Activated T-helper 17 cell treated with anti-CD3 and anti-CD28 coated beads, Interleukin-2, amount 50 U/mL, for 72 hours (primary cell): ENCODE measurements around the gene MTG2. TPM values are rescaled to one million over a fixed set of nuclear protein-coding genes. Genes with fewer than 3 reads are reported as not detected.

Source experiments
- ATAC-seq: fragments of 150-1000 bp; cut with Tn5 transposase; replicated peaks from 2 replicates; pipeline ENCODE4 v1.10.0; 2021; ENCODE audit warnings: mild to moderate bottlenecking, moderate library complexity
- H3K27ac Mint-ChIP-seq: one replicate; pipeline ENCODE4 v1.8.0; 2022; ENCODE audit warnings: mixed read lengths
- H3K27me3 Mint-ChIP-seq: one replicate; pipeline ENCODE4 v1.8.0; 2022; ENCODE audit warnings: mixed read lengths
- H3K36me3 Mint-ChIP-seq: one replicate; pipeline ENCODE4 v1.8.0; 2022; ENCODE audit warnings: low read depth, mild to moderate bottlenecking, mixed read lengths
- H3K4me1 Mint-ChIP-seq: one replicate; pipeline ENCODE4 v1.8.0; 2022; ENCODE audit warnings: mixed read lengths
- H3K4me3 Mint-ChIP-seq: one replicate; pipeline ENCODE4 v1.8.0; 2022; ENCODE audit warnings: mild to moderate bottlenecking, mixed read lengths
- H3K9me3 Mint-ChIP-seq: one replicate; pipeline ENCODE4 v1.8.0; 2022; ENCODE audit warnings: mixed read lengths
- total RNA-seq, 2 donors: library from RNA; stranded (reverse); gene quantifications; one replicate each; pipeline ENCODE4 v1.2.3, GENCODE V29; 2022

Gene MTG2
- total RNA-seq, 2 donors from 2014 or later: 19.7 to 40.2 TPM

- Mint-ChIP-seq H3K27me3 (peaks cover 12% of the 10 kb centered on the region), H3K9me3 (no peaks in the 10 kb centered on the region), H3K4me1 (no peaks in the 10 kb centered on the region), H3K4me3 (peak overlapping the region; percentile 34), H3K36me3 (no peaks in the 10 kb centered on the region), H3K27ac (no peak overlapping the region)
- ATAC-seq: peak; percentile 15
These were observed 36.5 kb downstream of the MTG2 start for GRCh38 chr20:62219101-62219991.

GRCh38 chr20:62219992-62220665, 37.3 kb downstream of the MTG2 start, which contains the start of gene HRH3:
HRH3 (minus strand) TSS chr20:62220278; CDS start chr20:62219970, 308 bp downstream.
- Mint-ChIP-seq H3K27ac (no peak within 1 kb of the TSS), H3K4me3 (peak within 1 kb of the TSS; percentile 34), H3K27me3 (peaks cover 18% of the 10 kb centered on the region), H3K4me1 (no peaks in the 10 kb centered on the region), H3K36me3 (no peaks in the 10 kb centered on the region), H3K9me3 (no peaks in the 10 kb centered on the region)
- ATAC-seq: peak; percentile 64

- ATAC-seq: no peak
- no peak overlapping the region for H3K27ac Mint-ChIP-seq
These were observed 38.1 kb downstream of the MTG2 start for GRCh38 chr20:62220666-62221568.

GRCh38 chr20:62222266-62222850, 39.5 kb downstream of the MTG2 start:
- Mint-ChIP-seq H3K27me3 (peaks cover 18% of the 10 kb centered on the region), H3K27ac (no peak overlapping the region), H3K4me3 (no peak overlapping the region), H3K9me3 (no peaks in the 10 kb centered on the region), H3K4me1 (no peaks in the 10 kb centered on the region), H3K36me3 (no peaks in the 10 kb centered on the region)
- no peak for ATAC-seq

More at GRCh38 chr20:62220666-62221568, 38.1 kb downstream of the MTG2 start:
- Mint-ChIP-seq H3K9me3 (no peaks in the 10 kb centered on the region), H3K27me3 (peaks cover 18% of the 10 kb centered on the region), H3K36me3 (no peaks in the 10 kb centered on the region), H3K4me3 (no peak overlapping the region), H3K4me1 (no peaks in the 10 kb centered on the region)

GRCh38 chr20:62222972-62223371, 40.1 kb downstream of the MTG2 start:
- Mint-ChIP-seq H3K36me3 (no peaks in the 10 kb centered on the region), H3K4me1 (no peaks in the 10 kb centered on the region), H3K27ac (no peak overlapping the region), H3K27me3 (peaks cover 18% of the 10 kb centered on the region), H3K9me3 (no peaks in the 10 kb centered on the region), H3K4me3 (no peak overlapping the region)
- ATAC-seq: no peak

GRCh38 chr20:62223571-62223970, 40.7 kb downstream of the MTG2 start:
- no peaks in the 10 kb centered on the region for H3K36me3 Mint-ChIP-seq
- H3K27ac Mint-ChIP-seq: no peak overlapping the region
- H3K4me3 Mint-ChIP-seq: no peak overlapping the region
- ATAC-seq: no peak
- no peaks in the 10 kb centered on the region for H3K4me1 Mint-ChIP-seq
- H3K27me3 Mint-ChIP-seq: peaks cover 18% of the 10 kb centered on the region
- H3K9me3 Mint-ChIP-seq: no peaks in the 10 kb centered on the region

GRCh38 chr20:62224113-62224855, 41.5 kb downstream of the MTG2 start:
- no peaks in the 10 kb centered on the region for H3K36me3 Mint-ChIP-seq
- H3K4me3 Mint-ChIP-seq: no peak overlapping the region
- H3K4me1 Mint-ChIP-seq: no peaks in the 10 kb centered on the region
- no peak for ATAC-seq
- H3K9me3 Mint-ChIP-seq: no peaks in the 10 kb centered on the region
- peaks cover 18% of the 10 kb centered on the region for H3K27me3 Mint-ChIP-seq
- no peak overlapping the region for H3K27ac Mint-ChIP-seq

GRCh38 chr20:62225026-62225425, 42.2 kb downstream of the MTG2 start:
- Mint-ChIP-seq H3K9me3 (no peaks in the 10 kb centered on the region), H3K4me1 (no peaks in the 10 kb centered on the region), H3K36me3 (no peaks in the 10 kb centered on the region), H3K4me3 (no peak overlapping the region), H3K27me3 (peaks cover 18% of the 10 kb centered on the region), H3K27ac (no peak overlapping the region)
- ATAC-seq: no peak

GRCh38 chr20:62225820-62226635, 43.2 kb downstream of the MTG2 start:
- Mint-ChIP-seq H3K27ac (no peak overlapping the region), H3K4me3 (no peak overlapping the region), H3K9me3 (no peaks in the 10 kb centered on the region), H3K4me1 (no peaks in the 10 kb centered on the region), H3K27me3 (peaks cover 17% of the 10 kb centered on the region), H3K36me3 (no peaks in the 10 kb centered on the region)
- no peak for ATAC-seq

GRCh38 chr20:62226707-62227590, 44.1 kb downstream of the MTG2 start:
- no peak for ATAC-seq
- Mint-ChIP-seq H3K27ac (no peak overlapping the region), H3K4me3 (no peak overlapping the region), H3K36me3 (no peaks in the 10 kb centered on the region), H3K9me3 (no peaks in the 10 kb centered on the region), H3K4me1 (no peaks in the 10 kb centered on the region), H3K27me3 (peaks cover 14% of the 10 kb centered on the region)

GRCh38 chr20:62227591-62227976, 44.8 kb downstream of the MTG2 start:
- Mint-ChIP-seq H3K9me3 (no peaks in the 10 kb centered on the region), H3K4me3 (no peak overlapping the region), H3K27me3 (peaks cover 14% of the 10 kb centered on the region), H3K4me1 (no peaks in the 10 kb centered on the region), H3K36me3 (no peaks in the 10 kb centered on the region), H3K27ac (no peak overlapping the region)
- no peak for ATAC-seq
